OCI-LY1 (cell line): ENCODE data around the gene ZBTB8OS.
"Not testable (repeated sequence)": the region's sequence is repeated elsewhere in the genome, so short reads cannot be mapped to it uniquely, and the experiment has no call there.

Source experiments
- EZH2 ChIP-seq: fragments of 200-600 bp; sonication (generic), shearing (Covaris generic); IDR thresholded peaks from 2 replicates; pipeline ENCODE4 v1.8.0; 2017; ENCODE audit warnings: borderline replicate concordance, mixed run types, mild to moderate bottlenecking, antibody characterized with exemption, low read length, moderate library complexity, mixed read lengths
- TF ChIP-seq, protein P1 (sequence below): fragments of 200-600 bp; sonication (generic), shearing (Covaris generic); IDR thresholded peaks from 2 replicates; pipeline ENCODE4 v1.5.1; 2017; ENCODE audit warnings: mild to moderate bottlenecking, antibody characterized with exemption, low read length, moderate library complexity, mixed read lengths

- TF ChIP-seq, protein P1, sequence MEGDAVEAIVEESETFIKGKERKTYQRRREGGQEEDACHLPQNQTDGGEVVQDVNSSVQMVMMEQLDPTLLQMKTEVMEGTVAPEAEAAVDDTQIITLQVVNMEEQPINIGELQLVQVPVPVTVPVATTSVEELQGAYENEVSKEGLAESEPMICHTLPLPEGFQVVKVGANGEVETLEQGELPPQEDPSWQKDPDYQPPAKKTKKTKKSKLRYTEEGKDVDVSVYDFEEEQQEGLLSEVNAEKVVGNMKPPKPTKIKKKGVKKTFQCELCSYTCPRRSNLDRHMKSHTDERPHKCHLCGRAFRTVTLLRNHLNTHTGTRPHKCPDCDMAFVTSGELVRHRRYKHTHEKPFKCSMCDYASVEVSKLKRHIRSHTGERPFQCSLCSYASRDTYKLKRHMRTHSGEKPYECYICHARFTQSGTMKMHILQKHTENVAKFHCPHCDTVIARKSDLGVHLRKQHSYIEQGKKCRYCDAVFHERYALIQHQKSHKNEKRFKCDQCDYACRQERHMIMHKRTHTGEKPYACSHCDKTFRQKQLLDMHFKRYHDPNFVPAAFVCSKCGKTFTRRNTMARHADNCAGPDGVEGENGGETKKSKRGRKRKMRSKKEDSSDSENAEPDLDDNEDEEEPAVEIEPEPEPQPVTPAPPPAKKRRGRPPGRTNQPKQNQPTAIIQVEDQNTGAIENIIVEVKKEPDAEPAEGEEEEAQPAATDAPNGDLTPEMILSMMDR, result not testable (repeated sequence)
- not testable (repeated sequence) for TF ChIP-seq EZH2
Observed at GRCh38 chr1:32630173-32630572, 20.2 kb downstream of the ZBTB8OS start.
